Heart left ventricle (tissue), 13 donors: ENCODE measurements around the gene SOST.

ENCODE experiments used
- CTCF ChIP-seq, 12 donors: fragments of 200-600 bp; sonication (generic) in 4 of 12; IDR thresholded peaks; one replicate each; pipeline versions ENCODE4 v1.5.0 to v1.8.0; 2018 to 2022; ENCODE audit warnings: antibody characterized with exemption in 12 of 12, mild to moderate bottlenecking in 5 of 12
- POLR2A ChIP-seq, 2 donors: fragments of 450-650 bp; IDR thresholded peaks; one replicate each; pipeline ENCODE4 v1.6.1; 2017; ENCODE audit warnings: antibody characterized with exemption in 2 of 2, mild to moderate bottlenecking in 2 of 2, moderate library complexity in 2 of 2
- donor health status: ischemic (EF 13 %, LVEDD 7.1; RV severe dilation, severe dysfunction).
- donor health status: DM: no; HTN: yes; CAD: no.
- donor health status: DM: no; HTN: no; CAD: no.
- donor health status: ischemic (EF 25% LVEDD 6.9; RV normal size, moderate dysfunction).
- donor health status: ischemic (EF 25% LVEDD 5.7; RV mildly dilated, moderate dysfunction).
- donor health status: ischemic (EF 35%, LVEDD 5.7; RV mildly dilated, moderate dysfunction).
- donor health status: nonischemic (EF 11% LVEDD 7.7; RV severe dilation, severe dysfunction).
- donor health status: DM: yes; HTN: yes; CAD: no.
- donor health status: PGD.
- donor health status: ischemic (EF 29% LVEDD 5.4; RV normal size, mild dysfunction).
- donor health status: nonischemic (EF 23%, LVEDD 6.1; RV moderate dilation, normal function).

- TF ChIP-seq CTCF (IDR thresholded peaks at IDR 0.05) (no peak), POLR2A (IDR thresholded peaks at IDR 0.05) (no peak)
Measured at GRCh38 chr17:43770957-43771356, 12.4 kb upstream of the SOST start.
